ENCODE data around the gene FGF1.
A peak's percentile ranks its signal among the peaks of the same experiment; 100 is the strongest.

DNA sequence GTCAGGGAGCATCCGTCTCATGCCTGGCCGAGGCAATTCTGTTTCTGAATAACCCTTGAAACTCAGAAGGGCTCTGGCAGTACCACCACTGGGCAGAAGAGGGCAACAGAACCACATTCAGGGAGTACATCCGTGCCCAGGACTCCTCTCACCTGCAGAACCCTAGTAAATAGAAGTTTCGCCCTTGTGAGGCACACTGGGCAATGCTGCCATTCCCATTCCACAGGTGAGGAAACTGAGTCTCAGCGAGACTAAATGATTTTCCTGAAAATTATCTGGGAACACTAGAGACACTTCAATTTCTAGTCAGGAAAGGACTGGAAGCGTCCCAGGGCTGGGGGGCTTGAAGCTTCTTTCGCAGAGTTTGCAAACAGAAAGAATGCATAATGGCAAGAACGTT lies 74.7 kb downstream of the FGF1 start:
- TF ChIP-seq, protein P1, sequence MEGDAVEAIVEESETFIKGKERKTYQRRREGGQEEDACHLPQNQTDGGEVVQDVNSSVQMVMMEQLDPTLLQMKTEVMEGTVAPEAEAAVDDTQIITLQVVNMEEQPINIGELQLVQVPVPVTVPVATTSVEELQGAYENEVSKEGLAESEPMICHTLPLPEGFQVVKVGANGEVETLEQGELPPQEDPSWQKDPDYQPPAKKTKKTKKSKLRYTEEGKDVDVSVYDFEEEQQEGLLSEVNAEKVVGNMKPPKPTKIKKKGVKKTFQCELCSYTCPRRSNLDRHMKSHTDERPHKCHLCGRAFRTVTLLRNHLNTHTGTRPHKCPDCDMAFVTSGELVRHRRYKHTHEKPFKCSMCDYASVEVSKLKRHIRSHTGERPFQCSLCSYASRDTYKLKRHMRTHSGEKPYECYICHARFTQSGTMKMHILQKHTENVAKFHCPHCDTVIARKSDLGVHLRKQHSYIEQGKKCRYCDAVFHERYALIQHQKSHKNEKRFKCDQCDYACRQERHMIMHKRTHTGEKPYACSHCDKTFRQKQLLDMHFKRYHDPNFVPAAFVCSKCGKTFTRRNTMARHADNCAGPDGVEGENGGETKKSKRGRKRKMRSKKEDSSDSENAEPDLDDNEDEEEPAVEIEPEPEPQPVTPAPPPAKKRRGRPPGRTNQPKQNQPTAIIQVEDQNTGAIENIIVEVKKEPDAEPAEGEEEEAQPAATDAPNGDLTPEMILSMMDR (IDR thresholded peaks at IDR 0.05; ENCODE audit: low read length), result peak; percentile 53
- TF ChIP-seq EZH2 (IDR thresholded peaks at IDR 0.05; ENCODE audit: borderline replicate concordance, low read length), result no peak
